Measurements from ENCODE around the gene SH3BGRL3. TPM values are rescaled to one million over a fixed set of nuclear protein-coding genes. Genes with fewer than 3 reads are reported as not detected.

Gene SH3BGRL3
- polyA plus RNA-seq, 1 donor from 2014 or later: 12.8 TPM

GRCh38 chr1:26263212-26263611, 16.7 kb upstream of the SH3BGRL3 start:
- no peaks in the 10 kb centered on the region for H3K79me2 ChIP-seq (replicated peaks; ENCODE audit: insufficient read depth, low read length)
- H3K27ac ChIP-seq (ENCODE audit: low read length): no peak overlapping the region
- no peaks in the 10 kb centered on the region for H3K27me3 ChIP-seq (ENCODE audit: insufficient read depth, low read depth, low read length)
- H3K4me3 ChIP-seq (ENCODE audit: low read length): no peak overlapping the region
- no peaks in the 10 kb centered on the region for H3K9me2 ChIP-seq (ENCODE audit: insufficient read depth, low read length)
- no peak overlapping the region for H3K9ac ChIP-seq (ENCODE audit: low read length)
- no peak overlapping the region for H3K4me2 ChIP-seq (ENCODE audit: low read length)
- no peaks in the 10 kb centered on the region for H3K36me3 ChIP-seq (ENCODE audit: insufficient read depth, low read length)
- no peaks in the 10 kb centered on the region for H3K9me3 ChIP-seq (ENCODE audit: low read length)
- no peaks in the 10 kb centered on the region for H4K20me1 ChIP-seq (ENCODE audit: insufficient read depth)
- no peak overlapping the region for H2AFZ ChIP-seq (ENCODE audit: low read depth, low read length)
- no peaks in the 10 kb centered on the region for H3F3A ChIP-seq (ENCODE audit: insufficient read depth, low read length, poor library complexity, severe bottlenecking)
- no peak for TF ChIP-seq EP300 (conservative IDR thresholded peaks at IDR 0.05; ENCODE audit: poor library complexity, severe bottlenecking)
- no peak for TF ChIP-seq POLR2AphosphoS5 (IDR thresholded peaks at IDR 0.05)

GRCh38 chr1:26265405-26265804, 14.5 kb upstream of the SH3BGRL3 start:
- no peaks in the 10 kb centered on the region for H3K9me3 ChIP-seq (ENCODE audit: low read length)
- no peaks in the 10 kb centered on the region for H3F3A ChIP-seq (ENCODE audit: insufficient read depth, low read length, poor library complexity, severe bottlenecking)
- H3K36me3 ChIP-seq (ENCODE audit: insufficient read depth, low read length): no peaks in the 10 kb centered on the region
- H3K27ac ChIP-seq (ENCODE audit: low read length): no peak overlapping the region
- H3K27me3 ChIP-seq (ENCODE audit: insufficient read depth, low read depth, low read length): no peaks in the 10 kb centered on the region
- no peaks in the 10 kb centered on the region for H3K9me2 ChIP-seq (ENCODE audit: insufficient read depth, low read length)
- no peaks in the 10 kb centered on the region for H4K20me1 ChIP-seq (ENCODE audit: insufficient read depth)
- H3K4me2 ChIP-seq (ENCODE audit: low read length): no peak overlapping the region
- H3K4me3 ChIP-seq (ENCODE audit: low read length): no peak overlapping the region
- TF ChIP-seq SMC3 (conservative IDR thresholded peaks at IDR 0.05; ENCODE audit: poor library complexity) (no peak), EZH2 (IDR thresholded peaks at IDR 0.05; ENCODE audit: borderline replicate concordance, insufficient read depth, low read length, poor library complexity, severe bottlenecking) (no peak), RAD21 (conservative IDR thresholded peaks at IDR 0.05) (no peak), TAF1 (IDR thresholded peaks at IDR 0.05; ENCODE audit: low read depth) (no peak), EP300 (conservative IDR thresholded peaks at IDR 0.05; ENCODE audit: poor library complexity, severe bottlenecking) (no peak), MXI1 (conservative IDR thresholded peaks at IDR 0.05; ENCODE audit: poor library complexity, severe bottlenecking) (no peak), POLR2AphosphoS5 (IDR thresholded peaks at IDR 0.05) (no peak), CTCF (IDR thresholded peaks at IDR 0.05; ENCODE audit: poor library complexity, severe bottlenecking) (no peak)
- TF ChIP-seq, protein P1, sequence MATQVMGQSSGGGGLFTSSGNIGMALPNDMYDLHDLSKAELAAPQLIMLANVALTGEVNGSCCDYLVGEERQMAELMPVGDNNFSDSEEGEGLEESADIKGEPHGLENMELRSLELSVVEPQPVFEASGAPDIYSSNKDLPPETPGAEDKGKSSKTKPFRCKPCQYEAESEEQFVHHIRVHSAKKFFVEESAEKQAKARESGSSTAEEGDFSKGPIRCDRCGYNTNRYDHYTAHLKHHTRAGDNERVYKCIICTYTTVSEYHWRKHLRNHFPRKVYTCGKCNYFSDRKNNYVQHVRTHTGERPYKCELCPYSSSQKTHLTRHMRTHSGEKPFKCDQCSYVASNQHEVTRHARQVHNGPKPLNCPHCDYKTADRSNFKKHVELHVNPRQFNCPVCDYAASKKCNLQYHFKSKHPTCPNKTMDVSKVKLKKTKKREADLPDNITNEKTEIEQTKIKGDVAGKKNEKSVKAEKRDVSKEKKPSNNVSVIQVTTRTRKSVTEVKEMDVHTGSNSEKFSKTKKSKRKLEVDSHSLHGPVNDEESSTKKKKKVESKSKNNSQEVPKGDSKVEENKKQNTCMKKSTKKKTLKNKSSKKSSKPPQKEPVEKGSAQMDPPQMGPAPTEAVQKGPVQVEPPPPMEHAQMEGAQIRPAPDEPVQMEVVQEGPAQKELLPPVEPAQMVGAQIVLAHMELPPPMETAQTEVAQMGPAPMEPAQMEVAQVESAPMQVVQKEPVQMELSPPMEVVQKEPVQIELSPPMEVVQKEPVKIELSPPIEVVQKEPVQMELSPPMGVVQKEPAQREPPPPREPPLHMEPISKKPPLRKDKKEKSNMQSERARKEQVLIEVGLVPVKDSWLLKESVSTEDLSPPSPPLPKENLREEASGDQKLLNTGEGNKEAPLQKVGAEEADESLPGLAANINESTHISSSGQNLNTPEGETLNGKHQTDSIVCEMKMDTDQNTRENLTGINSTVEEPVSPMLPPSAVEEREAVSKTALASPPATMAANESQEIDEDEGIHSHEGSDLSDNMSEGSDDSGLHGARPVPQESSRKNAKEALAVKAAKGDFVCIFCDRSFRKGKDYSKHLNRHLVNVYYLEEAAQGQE (IDR thresholded peaks at IDR 0.05; ENCODE audit: borderline replicate concordance): no peak
- no peaks in the 10 kb centered on the region for H3K79me2 ChIP-seq (replicated peaks; ENCODE audit: insufficient read depth, low read length)
- H2AFZ ChIP-seq (ENCODE audit: low read depth, low read length): no peak overlapping the region
- H3K9ac ChIP-seq (ENCODE audit: low read length): no peak overlapping the region
